Kasumi-1 (cell line): ENCODE data around the gene KCNK16.

ENCODE experiments used
- DNase-seq, 2 experiments: peaks; one replicate each; lab custom pipeline; 2025; lab: John Stamatoyannopoulos, UW

KCNK16 gene

GRCh38 chr6:39322306-39322850 is at the start of gene KCNK16:
Gene KCNK16 (minus strand): TSS chr6:39322702. CDS start chr6:39322540, 162 bp downstream.
- DNase-seq = no peak

- DNase-seq = no peak
These were observed 47.9 kb upstream of the KCNK16 start for GRCh38 chr6:39370390-39370789.

DNA sequence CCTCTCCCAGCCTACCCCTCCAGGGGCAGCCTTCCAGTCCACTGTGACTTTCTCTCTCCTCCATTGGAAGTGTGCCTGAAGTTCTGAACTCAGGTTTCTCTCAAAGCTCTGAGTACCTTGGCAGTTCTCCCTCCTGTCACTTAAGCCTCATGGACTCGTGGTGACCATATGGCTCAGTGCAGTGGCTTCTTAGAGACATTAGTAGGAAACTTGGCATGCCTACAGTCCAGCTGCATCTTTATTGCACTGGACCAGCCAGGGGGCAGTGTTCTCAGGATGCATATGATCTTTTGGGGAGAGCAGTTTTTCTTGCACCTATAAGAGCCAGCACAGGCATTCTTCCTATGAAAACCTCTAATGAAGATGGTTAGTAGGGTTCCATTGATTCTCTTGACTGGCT is 47.5 kb upstream of the KCNK16 start:
- no peak for DNase-seq

DNA sequence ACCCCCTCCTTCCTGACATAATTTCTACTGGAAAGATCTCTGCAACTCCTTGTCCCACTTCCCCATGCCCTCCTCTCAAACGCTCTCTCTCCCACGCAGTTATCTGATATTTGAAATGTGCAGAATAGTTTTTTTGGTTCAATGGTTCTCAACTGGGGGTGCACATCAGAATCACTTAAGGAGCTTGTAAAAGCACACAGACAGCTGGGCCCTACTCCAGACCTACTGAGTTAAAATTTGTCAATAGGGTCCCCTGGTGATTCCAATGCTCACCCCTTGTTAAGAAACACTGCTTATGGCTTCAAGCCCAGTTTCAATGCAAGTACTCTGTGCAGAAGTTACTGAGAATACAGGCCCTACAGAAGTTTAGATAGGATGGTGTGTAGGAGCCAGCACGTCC is 45.2 kb upstream of the KCNK16 start:
- DNase-seq = no peak

DNA sequence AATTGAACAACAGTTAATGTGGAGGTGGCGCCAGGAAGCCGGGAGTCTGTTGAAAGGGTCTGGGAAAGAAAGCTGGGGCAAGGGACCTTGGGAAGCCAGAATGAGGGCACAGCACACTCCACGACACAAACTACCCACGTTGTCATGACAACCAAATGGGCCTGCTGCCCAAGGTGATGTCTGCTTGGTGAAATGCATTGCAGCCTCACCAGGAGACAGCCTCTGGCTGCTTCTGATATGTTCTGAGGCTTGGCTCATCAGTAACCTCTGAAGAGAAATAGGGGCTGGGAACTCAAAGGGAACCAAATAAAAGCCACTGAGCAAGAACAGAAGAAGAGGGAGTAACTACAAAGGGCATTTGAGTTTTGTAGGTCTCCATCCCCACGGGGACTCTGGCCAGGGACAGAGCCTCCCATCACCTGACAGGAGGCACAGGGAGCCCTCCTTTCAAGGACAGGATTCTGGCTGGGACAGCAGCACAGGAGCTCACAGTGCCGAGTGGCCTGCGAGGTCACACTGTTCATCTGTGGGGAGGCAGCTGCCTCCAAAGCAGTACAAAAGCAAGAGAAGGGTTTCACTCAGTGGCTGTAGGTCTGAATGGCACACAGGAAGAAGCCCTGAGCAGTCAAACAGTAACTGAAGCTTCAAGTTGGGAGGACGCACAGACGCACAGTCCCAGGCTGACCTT is 44.6 kb upstream of the KCNK16 start:
- DNase-seq = no peak

DNA sequence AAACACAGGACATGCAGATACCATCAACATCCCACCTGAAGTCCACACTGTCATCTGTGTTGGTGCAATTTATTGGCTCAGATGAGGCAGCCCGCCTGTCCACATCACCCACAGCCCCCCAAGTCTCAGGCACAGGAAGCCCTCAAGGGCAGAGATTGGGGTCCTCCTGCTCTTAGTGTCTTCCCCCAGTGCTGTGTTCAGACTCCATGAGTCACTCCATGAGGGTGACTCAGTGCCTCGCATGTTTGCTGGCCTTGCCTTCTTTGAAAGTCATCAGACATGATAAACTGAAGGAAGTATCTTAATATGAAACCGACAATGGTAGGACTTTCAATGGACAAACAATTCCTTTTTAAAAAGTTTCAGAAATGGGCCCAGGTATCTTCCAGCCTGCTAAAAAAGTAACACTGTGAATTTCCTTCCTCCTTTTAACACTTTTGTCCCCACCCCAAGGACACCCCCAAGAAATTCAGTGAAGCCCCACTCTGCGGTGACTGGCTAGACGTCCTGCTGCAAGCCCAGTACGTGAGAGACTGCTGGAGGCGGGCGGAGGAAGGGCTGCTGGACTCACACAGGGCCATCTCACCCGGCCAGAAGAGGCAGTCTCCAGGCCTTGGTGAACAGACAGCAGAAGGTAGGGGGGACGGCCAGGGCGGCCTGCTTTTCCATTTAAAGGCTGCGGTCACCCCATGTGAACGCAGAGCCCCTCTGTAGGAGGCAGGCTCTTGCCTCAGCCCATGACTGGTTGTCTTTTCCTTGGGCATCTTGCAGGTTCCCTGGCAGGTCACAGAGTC is 43.0 kb upstream of the KCNK16 start:
- no peak for DNase-seq

- no peak for DNase-seq
These were observed 40.8 kb upstream of the KCNK16 start for GRCh38 chr6:39363280-39363679.

- DNase-seq = peak; percentile 30 to 54
These were observed 40.0 kb upstream of the KCNK16 start for GRCh38 chr6:39362487-39362865.

DNA sequence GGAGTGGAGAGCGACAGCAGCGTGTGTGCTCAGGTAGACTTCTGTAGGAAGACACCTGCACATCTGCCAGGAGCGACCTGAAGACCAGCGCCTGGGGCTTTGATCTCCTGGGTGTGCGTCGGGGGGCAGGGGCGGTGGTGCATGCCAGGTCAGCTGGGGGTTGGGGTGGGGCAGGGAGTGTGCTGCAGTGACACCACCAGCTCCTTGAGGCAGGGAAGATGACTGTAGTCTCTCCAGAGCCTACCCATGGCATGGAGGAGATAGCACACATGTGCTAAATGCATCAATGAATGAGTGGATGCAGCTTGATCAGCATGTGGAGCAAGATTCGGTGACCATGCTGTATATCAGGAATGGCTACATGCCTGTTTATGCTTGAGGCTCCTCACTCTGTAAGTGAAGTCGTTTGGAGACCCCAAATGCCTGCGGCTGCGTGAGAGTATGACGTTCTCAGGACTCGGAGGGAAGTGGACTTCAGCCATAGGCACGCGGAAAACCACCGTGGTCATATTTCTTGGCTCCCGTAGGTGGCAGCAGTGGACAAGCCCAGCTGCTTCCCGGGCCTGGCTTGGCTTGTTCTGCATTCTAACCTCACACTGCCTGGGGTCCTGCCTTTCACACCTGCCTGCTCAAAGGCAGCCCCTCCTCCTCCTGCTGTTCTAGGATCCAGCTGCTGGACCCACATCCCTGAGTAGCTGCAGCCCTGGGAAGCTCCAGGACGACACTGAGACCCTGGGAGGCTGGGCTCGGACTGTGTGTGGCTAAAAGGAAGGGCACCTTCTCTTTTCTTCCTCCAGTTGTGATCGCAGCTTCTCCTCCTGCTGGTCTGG is 39.4 kb upstream of the KCNK16 start:
- DNase-seq = peak; percentile 76 to 79

- DNase-seq = no peak
These were observed 37.9 kb upstream of the KCNK16 start for GRCh38 chr6:39360378-39360777.

DNA sequence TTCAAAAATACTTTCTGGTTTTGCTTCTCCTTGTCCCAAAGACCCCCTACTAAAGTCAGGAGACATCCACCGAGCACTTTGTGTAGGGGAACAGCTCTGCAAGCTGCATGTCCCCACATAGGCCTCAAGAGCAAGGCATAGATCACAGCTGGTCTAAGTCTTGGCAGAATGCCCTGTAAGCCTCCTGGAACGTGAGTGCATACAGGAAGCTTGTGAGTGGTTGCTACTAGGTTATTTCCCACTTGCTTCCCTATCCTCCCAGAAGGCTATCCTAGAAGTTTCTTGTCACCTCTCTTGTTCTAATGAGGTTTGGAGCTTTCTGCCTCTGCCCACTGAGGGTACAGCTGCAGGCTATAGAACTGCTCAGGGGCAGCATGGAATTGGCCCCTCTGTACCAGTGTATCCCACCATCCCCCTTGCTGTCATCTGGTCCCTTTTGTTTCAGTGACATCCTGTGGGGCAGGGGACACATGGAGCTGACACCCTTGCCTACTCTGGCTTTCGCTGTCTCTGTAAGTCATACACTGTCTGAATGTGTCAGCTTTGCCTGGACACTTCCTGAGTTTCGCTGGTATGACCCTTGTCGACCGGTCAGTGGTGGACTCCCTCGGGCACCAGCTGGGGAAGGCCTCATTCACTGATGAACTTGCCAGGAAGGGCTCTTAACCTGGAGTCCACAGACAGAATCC is 35.6 kb upstream of the KCNK16 start:
- DNase-seq = peak; percentile 33 to 39

- no peak for DNase-seq
These were observed 31.3 kb upstream of the KCNK16 start for GRCh38 chr6:39353698-39354315.

DNA sequence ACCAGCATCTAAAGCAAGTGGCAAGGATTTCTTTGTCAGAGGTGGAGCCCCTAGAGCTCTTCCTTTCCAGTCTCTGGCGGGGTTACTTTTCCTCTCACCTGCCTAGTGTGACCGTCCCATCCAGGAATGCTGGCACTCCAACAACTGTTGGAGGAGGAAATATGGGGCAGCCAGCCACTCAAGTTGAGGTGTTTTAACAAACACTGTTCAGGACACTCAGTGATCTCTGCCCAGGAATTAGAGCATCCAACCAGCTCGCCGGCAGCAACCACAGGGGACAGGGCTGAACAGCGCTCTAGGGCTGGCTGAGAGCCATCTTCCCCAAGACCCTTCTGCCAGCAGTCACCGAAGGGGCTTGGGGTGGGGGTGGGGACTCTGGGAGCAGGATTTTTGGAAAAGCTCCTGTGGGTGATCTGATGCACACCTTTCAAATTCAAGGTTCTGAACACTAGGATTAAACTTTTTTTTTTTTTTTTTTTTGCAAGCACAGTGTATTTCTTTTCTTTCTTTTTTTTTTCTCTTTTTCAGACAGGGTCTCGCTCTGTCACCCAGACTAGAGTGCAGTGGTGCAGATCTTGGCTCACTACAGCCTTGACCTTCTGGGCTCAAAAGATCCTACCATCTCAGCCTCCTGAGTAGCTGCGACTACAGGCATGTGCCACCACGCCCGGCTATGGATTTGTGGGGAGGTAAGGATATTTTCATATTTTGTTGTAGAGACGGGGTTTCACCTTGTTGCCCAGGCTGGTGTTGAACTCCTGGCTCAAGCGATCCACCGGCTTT is 28.4 kb upstream of the KCNK16 start:
- no peak for DNase-seq

- DNase-seq = no peak
These were observed 26.2 kb upstream of the KCNK16 start for GRCh38 chr6:39348740-39349139.

DNA sequence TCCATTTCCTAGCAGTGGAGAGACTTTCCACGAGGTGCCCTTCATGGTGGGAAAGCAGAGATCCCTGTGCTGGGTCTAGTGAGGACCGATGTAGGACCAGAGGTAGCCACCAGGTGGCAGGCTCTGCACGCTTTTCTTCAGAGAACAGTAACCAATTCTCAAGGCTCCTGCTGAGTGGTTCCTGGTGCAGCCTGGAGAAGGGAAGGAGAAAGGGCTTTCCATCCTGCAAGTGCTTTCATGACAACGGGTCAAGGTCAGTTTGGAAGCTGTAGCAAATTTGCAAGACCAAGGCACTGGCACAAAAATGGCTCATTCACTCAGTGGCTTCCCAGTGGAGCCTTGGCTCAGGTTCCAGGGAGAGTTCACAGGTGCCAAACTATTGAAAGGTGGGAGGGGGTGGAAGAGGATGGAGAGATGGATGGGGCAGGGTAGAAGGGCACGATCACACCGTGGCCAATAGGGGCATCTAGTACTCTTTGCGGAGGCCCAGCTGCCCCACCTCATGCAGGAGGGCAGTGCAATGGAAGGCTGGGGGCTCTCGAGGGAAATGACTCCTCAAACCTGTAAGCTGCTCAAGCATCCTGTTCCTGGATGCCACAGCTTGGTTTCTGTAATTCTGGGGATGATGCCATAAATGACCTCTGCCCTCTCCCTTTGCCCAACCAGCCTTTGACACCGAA is 25.5 kb upstream of the KCNK16 start:
- DNase-seq = peak; percentile 54 to 56

- DNase-seq = no peak
These were observed 24.7 kb upstream of the KCNK16 start for GRCh38 chr6:39347206-39347605.

- no peak for DNase-seq
These were observed 22.3 kb upstream of the KCNK16 start for GRCh38 chr6:39344821-39345280.

DNA sequence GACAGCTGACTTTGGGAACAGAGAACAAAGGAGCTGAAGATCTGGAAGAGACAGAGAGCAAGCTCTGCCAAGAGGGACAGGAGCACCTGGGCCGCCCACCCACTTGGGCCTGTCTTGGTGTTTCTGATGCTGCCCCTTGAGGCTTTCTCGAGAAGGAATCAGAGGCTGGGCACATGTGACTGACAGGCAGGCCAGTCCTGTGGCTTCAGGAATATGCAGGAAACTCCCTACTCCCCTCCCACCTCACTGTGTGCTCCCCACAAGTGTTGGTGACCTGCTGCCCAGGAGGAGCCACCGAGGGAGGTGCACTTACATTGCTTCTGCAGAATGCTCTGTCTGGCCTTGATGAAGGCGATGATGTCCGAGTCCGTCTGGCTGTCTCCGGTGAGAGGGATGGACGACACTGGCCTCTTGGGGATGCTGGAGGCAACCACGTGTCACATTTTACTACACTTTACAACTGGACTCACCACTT is 20.9 kb upstream of the KCNK16 start:
- DNase-seq = no peak

DNA sequence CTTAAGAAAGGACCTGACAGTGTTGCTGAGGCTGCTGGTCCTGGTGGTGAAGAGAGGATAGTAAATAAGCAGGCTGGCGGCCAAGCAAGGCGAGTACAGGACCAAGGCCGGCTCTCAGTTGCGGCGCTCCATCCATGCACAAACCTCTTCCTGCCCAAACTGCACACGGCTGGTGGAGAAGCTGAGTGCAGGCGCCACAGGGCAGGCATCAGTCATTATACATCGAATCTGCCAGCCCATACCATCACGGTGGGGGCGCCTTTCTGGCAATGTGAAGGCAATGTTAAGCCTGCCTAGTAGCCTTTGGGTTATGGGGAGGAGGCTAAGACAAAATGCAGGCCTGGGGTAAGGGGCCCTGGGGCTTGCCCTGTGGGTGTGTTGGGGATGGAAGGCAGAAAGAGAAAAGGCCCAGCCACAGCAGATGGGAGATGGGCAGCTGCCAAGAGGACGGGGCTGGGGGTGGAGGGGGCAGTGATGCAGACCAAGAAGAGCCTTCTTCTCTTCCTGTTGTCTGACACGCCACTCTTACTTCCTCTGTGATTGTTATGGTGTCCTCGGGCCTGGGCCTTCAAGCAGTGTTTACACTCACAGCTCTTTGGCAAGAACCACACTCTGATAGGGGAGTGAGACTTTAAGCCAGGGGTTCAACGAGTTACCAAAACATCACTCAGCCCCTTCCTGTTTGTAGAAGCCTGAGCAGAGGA is 20.3 kb upstream of the KCNK16 start:
- no peak for DNase-seq
